Measurements from ENCODE around the gene TFAM. TPM values are rescaled to one million over a fixed set of nuclear protein-coding genes. Genes with fewer than 3 reads are reported as not detected.
A peak's percentile ranks its signal among the peaks of the same experiment; 100 is the strongest.

The TFAM gene
- total and polyA plus RNA-seq, 11 donors = 4.6 to 33.8 (median 19.5) TPM

- H3K4me1 ChIP-seq = peaks cover 0 to 36% (median 0%) of the 10 kb centered on the region in 12 donors
- no peaks in the 10 kb centered on the region for H3K27me3 ChIP-seq
- TF ChIP-seq POLR2A (IDR thresholded peaks at IDR 0.05) = no peak
- intact Hi-C loops (cut with DNase I) = no loop called here
- no peak overlapping the region for H3K4me3 ChIP-seq
- H3K27ac ChIP-seq = no peak overlapping the region
- DNase-seq = peak in 1 of 5 donors; percentile 51
- H3K9me3 ChIP-seq = peaks cover 0 to 7% (median 0%) of the 10 kb centered on the region in 12 donors
- 94 to 97% (median 96%) methylated on average over 15 to 31 of the region's 31 CpGs for WGBS, 4 donors
- peak in 1 of 4 donors; percentile 15 for ATAC-seq
- H3K36me3 ChIP-seq = no peaks in the 10 kb centered on the region
These were observed 63.1 kb downstream of the TFAM start for GRCh38 chr10:58448121-58448935.

Other genes starting within 250 kb of the TFAM start
- gene IPMK, start 117.5 kb upstream of the TFAM start, total RNA-seq = 1 to 10 TPM; 1.7 to 4.2 (median 2.4) TPM
- 1 to 10 TPM in 1 of 2 donors, under 1 TPM in 1; 0.95 to 1.7 TPM for gene IPMK, start 117.5 kb upstream of the TFAM start, polyA plus RNA-seq
- gene CISD1, start 116.2 kb upstream of the TFAM start, total RNA-seq = 100 to 1,000 TPM in 8 of 9 donors, 10 to 100 TPM in 1; 73.9 to 179 (median 155) TPM
- 10 to 100 TPM; 75.6 to 91.2 TPM for gene CISD1, start 116.2 kb upstream of the TFAM start, polyA plus RNA-seq
- 10 to 100 TPM; 30.8 to 84.2 (median 51.1) TPM for gene UBE2D1, start 50.4 kb upstream of the TFAM start, total RNA-seq
- gene UBE2D1, start 50.4 kb upstream of the TFAM start, polyA plus RNA-seq = 10 to 100 TPM; 16.9 to 44.9 TPM
- gene BICC1, start 127.5 kb downstream of the TFAM start, total RNA-seq = 10 to 100 TPM in 2 of 9 donors, 1 to 10 TPM in 7; 3.5 to 18.7 (median 4.8) TPM
- 1 to 10 TPM; 1.6 to 2.1 TPM for gene BICC1, start 127.5 kb downstream of the TFAM start, polyA plus RNA-seq